ENCODE results near the gene NKD2. TPM values are rescaled to one million over a fixed set of nuclear protein-coding genes. Genes with fewer than 3 reads are reported as not detected.

The NKD2 gene
- total RNA-seq, 1 donor from 2014 or later, result 1.8 TPM

- DNase-seq (ENCODE audit: low spot score), result no peak
- Mint-ChIP-seq H3K4me3 (ENCODE audit: unreplicated experiment) (no peak overlapping the region), H3K27ac (ENCODE audit: unreplicated experiment) (no peak overlapping the region), H3K36me3 (ENCODE audit: low read depth, unreplicated experiment) (peaks cover 43% of the 10 kb centered on the region), H3K27me3 (ENCODE audit: unreplicated experiment) (peaks cover 21% of the 10 kb centered on the region), H3K4me1 (ENCODE audit: unreplicated experiment) (no peaks in the 10 kb centered on the region), H3K9me3 (ENCODE audit: unreplicated experiment) (peaks cover 19% of the 10 kb centered on the region)
- TF ChIP-seq CTCF (IDR thresholded peaks at IDR 0.05; ENCODE audit: unreplicated experiment), result no peak
Observed at GRCh38 chr5:1044117-1044516, 35.5 kb downstream of the NKD2 start.

GRCh38 chr5:1045960-1046560, 37.5 kb downstream of the NKD2 start:
- H3K27ac Mint-ChIP-seq (ENCODE audit: unreplicated experiment), result no peak overlapping the region
- no peak for DNase-seq (ENCODE audit: low spot score)
- H3K4me1 Mint-ChIP-seq (ENCODE audit: unreplicated experiment), result no peaks in the 10 kb centered on the region
- no peak overlapping the region for H3K4me3 Mint-ChIP-seq (ENCODE audit: unreplicated experiment)
- H3K36me3 Mint-ChIP-seq (ENCODE audit: low read depth, unreplicated experiment), result peaks cover 43% of the 10 kb centered on the region
- peaks cover 21% of the 10 kb centered on the region for H3K27me3 Mint-ChIP-seq (ENCODE audit: unreplicated experiment)
- no peak for TF ChIP-seq CTCF (IDR thresholded peaks at IDR 0.05; ENCODE audit: unreplicated experiment)
- peaks cover 19% of the 10 kb centered on the region for H3K9me3 Mint-ChIP-seq (ENCODE audit: unreplicated experiment)

- Mint-ChIP-seq H3K36me3 (ENCODE audit: low read depth, unreplicated experiment) (peaks cover 38% of the 10 kb centered on the region), H3K4me3 (ENCODE audit: unreplicated experiment) (no peak overlapping the region), H3K27me3 (ENCODE audit: unreplicated experiment) (peaks cover 15% of the 10 kb centered on the region), H3K9me3 (ENCODE audit: unreplicated experiment) (peaks cover 13% of the 10 kb centered on the region), H3K27ac (ENCODE audit: unreplicated experiment) (no peak overlapping the region), H3K4me1 (ENCODE audit: unreplicated experiment) (no peaks in the 10 kb centered on the region)
- no peak for TF ChIP-seq CTCF (IDR thresholded peaks at IDR 0.05; ENCODE audit: unreplicated experiment)
- DNase-seq (ENCODE audit: low spot score), result no peak
Observed at GRCh38 chr5:1047332-1047965, 38.8 kb downstream of the NKD2 start.

GRCh38 chr5:1048162-1048721, 39.6 kb downstream of the NKD2 start:
- no peak for DNase-seq (ENCODE audit: low spot score)
- peak overlapping the region; percentile 9 for H3K27ac Mint-ChIP-seq (ENCODE audit: unreplicated experiment)

More at GRCh38 chr5:1048162-1048721, 39.6 kb downstream of the NKD2 start:
- Mint-ChIP-seq H3K4me3 (ENCODE audit: unreplicated experiment) (peak overlapping the region; percentile 30), H3K4me1 (ENCODE audit: unreplicated experiment) (no peaks in the 10 kb centered on the region), H3K9me3 (ENCODE audit: unreplicated experiment) (peaks cover 8% of the 10 kb centered on the region), H3K36me3 (ENCODE audit: low read depth, unreplicated experiment) (peaks cover 33% of the 10 kb centered on the region), H3K27me3 (ENCODE audit: unreplicated experiment) (peaks cover 12% of the 10 kb centered on the region)
- no peak for TF ChIP-seq CTCF (IDR thresholded peaks at IDR 0.05; ENCODE audit: unreplicated experiment)
